ENCODE data around the gene PPP6R2. TPM values are rescaled to one million over a fixed set of nuclear protein-coding genes. Genes with fewer than 3 reads are reported as not detected.
A peak's percentile ranks its signal among the peaks of the same experiment; 100 is the strongest.

PPP6R2 gene
- total and polyA plus RNA-seq, 9 of the 15 experiments (the other 6 are each of a cell fraction or from before 2014, with no cell fraction given), result 0.32 to 39.8 (median 21.4) TPM

DNA sequence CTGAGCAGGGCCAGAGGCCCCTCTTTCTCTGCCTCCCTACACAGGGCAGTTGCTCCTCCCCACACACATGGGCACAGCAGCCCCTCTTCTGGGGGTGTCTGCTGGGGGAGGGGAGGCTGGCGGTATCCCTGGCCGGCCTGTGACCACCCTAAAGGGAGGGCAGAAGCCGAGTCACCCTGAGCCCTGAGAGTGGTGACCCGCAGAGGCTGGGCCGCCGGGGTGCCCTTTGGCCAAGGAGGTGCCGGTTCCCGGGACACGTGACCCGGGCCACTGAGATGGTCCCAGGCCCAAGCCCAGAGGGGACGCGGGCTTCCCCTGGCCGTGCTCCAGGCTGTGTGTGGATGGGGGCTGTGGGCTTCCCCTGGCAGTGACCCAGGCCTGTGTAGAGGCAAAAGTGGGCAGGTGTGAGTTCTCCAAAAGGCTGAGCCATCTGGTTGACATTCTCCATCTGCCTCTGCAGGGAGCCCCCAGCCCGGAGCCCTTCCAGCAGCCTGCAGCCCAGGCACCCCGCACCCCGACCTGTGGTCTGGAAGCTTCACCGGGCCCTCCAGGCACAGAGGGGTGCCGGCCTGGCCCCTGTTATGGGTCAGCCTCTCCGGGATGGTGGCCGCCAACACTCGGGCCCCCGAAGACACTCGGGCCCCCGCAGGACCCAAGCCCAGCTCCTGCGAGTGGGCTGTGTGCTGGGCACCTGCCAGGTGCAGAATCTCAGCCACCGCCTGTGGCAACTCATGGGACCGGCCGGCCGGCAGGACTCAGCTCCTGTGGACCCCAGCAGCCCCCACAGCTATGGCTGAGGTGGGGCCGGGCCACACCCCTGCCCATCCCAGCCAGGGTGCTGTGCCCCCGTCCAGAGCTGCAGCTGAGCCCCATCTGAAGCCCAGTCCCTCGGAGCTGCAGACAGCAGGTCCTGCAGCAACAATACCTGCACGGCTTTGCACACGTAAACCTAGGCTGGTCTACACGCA, 139.3 kb downstream of the PPP6R2 start:
- Histone ChIP-seq H3K9ac (ENCODE audit: insufficient read depth in 1 of 2, low read depth in 2 of 2, low read length in 2 of 2) (peak overlapping the region; percentile 70 to 80; a peak in 3 of 4 replicates), H4K20me1 (replicated peaks; ENCODE audit: control insufficient read depth, insufficient read depth, low read length) (no peaks in the 10 kb centered on the region), H2AFZ (ENCODE audit: low read depth, low read length) (no peak overlapping the region), H3K4me2 (ENCODE audit: insufficient read depth, low read length) (peak overlapping the region; percentile 74), H3K9me1 (ENCODE audit: control insufficient read depth, insufficient read depth, low read length) (no peaks in the 10 kb centered on the region), H3K4me1 (replicated peaks in 1 of 2; ENCODE audit: control insufficient read depth in 2 of 2, insufficient read depth in 2 of 2, low read length in 2 of 2) (peaks cover 4 to 65% of the 10 kb centered on the region in 2 experiments; a peak in 3 of 5 replicates), H3K27ac (ENCODE audit: extremely low read depth, low read depth, low read length) (no peak overlapping the region), H3K79me2 (ENCODE audit: control insufficient read depth, insufficient read depth, low read length) (no peaks in the 10 kb centered on the region), H3K4me3 (peak overlapping the region; percentile 55), H3K27me3 (ENCODE audit: control insufficient read depth in 2 of 2, insufficient read depth in 2 of 2, low read length in 2 of 2) (no peaks in the 10 kb centered on the region), H3K9me3 (replicated peaks; ENCODE audit: control insufficient read depth, insufficient read depth, low read depth, low read length) (no peaks in the 10 kb centered on the region), H3K36me3 (ENCODE audit: control insufficient read depth, insufficient read depth, low read length) (no peaks in the 10 kb centered on the region)
- DNase-seq (ENCODE audit: extremely low read depth in 1 of 4, low spot score in 3 of 4), result no peak
- BruUV-seq (replicated peaks), result no TSS peak
- intact Hi-C loops (cut with micrococcal nuclease) (no loop called here), in situ Hi-C loops (cut with MboI) (no loop called here)
- WGBS (ENCODE audit: insufficient coverage, low coverage, missing lambda C conversion rate), result 85% methylated on average over 10 of the region's 35 CpGs
- ATAC-seq, result no peak; the same call in 2 of the 3 replicates
- no peak for FAIRE-seq
- ChIA-PET CTCF (ENCODE audit: low intra/inter-chr PET ratio) (no interaction called here), POLR2A (interaction anchor here (0.7 to 1.2 kb wide), 2 partner anchors 8 to 82 kb away, joined by 3 to 5 read pairs; no protein-coding TSS in a partner anchor)
- TF ChIP-seq RBM14 (IDR thresholded peaks at IDR 0.05; ENCODE audit: borderline replicate concordance, insufficient read depth, low read depth, low read length) (0 out of 2 replicates have a peak, but pooled peaks have one; percentile 89), SMARCA5 (IDR thresholded peaks at IDR 0.05) (no peak), SRSF3 (IDR thresholded peaks at IDR 0.05; ENCODE audit: insufficient read depth, low read length) (no peak), ZNF3 (CRISPR knock-in tag; IDR thresholded peaks at IDR 0.05) (no peak), CBFA2T2 (conservative IDR thresholded peaks at IDR 0.05) (no peak), NCOR1 (IDR thresholded peaks at IDR 0.05) (no peak), CHD1 (IDR thresholded peaks at IDR 0.05; ENCODE audit: low read length) (no peak), PHB (CRISPR knock-in tag; IDR thresholded peaks at IDR 0.05) (no peak), CHD4 (IDR thresholded peaks at IDR 0.05; ENCODE audit: insufficient read depth, insufficient replicate concordance, low read depth, low read length, poor library complexity, severe bottlenecking) (no peak), NFE2 (IDR thresholded peaks at IDR 0.05; ENCODE audit: low read depth) (no peak), ZNF253 (CRISPR knock-in tag; conservative IDR thresholded peaks at IDR 0.05) (no peak), FUS (optimal IDR thresholded peaks at IDR 0.05; ENCODE audit: low read depth, low read length) (no peak), FOS (IDR thresholded peaks at IDR 0.05; ENCODE audit: extremely low read depth, insufficient read length) (no peak)
- TF ChIP-seq, protein P1, sequence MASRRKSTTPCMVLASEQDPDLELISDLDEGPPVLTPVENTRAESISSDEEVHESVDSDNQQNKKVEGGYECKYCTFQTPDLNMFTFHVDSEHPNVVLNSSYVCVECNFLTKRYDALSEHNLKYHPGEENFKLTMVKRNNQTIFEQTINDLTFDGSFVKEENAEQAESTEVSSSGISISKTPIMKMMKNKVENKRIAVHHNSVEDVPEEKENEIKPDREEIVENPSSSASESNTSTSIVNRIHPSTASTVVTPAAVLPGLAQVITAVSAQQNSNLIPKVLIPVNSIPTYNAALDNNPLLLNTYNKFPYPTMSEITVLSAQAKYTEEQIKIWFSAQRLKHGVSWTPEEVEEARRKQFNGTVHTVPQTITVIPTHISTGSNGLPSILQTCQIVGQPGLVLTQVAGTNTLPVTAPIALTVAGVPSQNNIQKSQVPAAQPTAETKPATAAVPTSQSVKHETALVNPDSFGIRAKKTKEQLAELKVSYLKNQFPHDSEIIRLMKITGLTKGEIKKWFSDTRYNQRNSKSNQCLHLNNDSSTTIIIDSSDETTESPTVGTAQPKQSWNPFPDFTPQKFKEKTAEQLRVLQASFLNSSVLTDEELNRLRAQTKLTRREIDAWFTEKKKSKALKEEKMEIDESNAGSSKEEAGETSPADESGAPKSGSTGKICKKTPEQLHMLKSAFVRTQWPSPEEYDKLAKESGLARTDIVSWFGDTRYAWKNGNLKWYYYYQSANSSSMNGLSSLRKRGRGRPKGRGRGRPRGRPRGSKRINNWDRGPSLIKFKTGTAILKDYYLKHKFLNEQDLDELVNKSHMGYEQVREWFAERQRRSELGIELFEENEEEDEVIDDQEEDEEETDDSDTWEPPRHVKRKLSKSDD (conservative IDR thresholded peaks at IDR 0.05; ENCODE audit: low read length), result no peak
- TF ChIP-seq, protein P2, sequence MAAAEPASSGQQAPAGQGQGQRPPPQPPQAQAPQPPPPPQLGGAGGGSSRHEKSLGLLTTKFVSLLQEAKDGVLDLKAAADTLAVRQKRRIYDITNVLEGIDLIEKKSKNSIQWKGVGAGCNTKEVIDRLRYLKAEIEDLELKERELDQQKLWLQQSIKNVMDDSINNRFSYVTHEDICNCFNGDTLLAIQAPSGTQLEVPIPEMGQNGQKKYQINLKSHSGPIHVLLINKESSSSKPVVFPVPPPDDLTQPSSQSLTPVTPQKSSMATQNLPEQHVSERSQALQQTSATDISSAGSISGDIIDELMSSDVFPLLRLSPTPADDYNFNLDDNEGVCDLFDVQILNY (CRISPR knock-in tag; IDR thresholded peaks at IDR 0.05), result no peak
- TF ChIP-seq, protein P3, sequence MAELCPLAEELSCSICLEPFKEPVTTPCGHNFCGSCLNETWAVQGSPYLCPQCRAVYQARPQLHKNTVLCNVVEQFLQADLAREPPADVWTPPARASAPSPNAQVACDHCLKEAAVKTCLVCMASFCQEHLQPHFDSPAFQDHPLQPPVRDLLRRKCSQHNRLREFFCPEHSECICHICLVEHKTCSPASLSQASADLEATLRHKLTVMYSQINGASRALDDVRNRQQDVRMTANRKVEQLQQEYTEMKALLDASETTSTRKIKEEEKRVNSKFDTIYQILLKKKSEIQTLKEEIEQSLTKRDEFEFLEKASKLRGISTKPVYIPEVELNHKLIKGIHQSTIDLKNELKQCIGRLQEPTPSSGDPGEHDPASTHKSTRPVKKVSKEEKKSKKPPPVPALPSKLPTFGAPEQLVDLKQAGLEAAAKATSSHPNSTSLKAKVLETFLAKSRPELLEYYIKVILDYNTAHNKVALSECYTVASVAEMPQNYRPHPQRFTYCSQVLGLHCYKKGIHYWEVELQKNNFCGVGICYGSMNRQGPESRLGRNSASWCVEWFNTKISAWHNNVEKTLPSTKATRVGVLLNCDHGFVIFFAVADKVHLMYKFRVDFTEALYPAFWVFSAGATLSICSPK (IDR thresholded peaks at IDR 0.05; ENCODE audit: borderline replicate concordance), result no peak
